DMS 273 (cell line): ENCODE measurements around the gene CHCHD3.

ENCODE experiments used
- DNase-seq: peaks from one replicate; lab custom pipeline; 2025; ENCODE audit not compliant: unreplicated experiment; lab: John Stamatoyannopoulos, UW

CHCHD3 gene

GRCh38 chr7:132869166-132869861 lies 212.6 kb downstream of the CHCHD3 start:
- no peak for DNase-seq

GRCh38 chr7:132866551-132866950 lies 215.3 kb downstream of the CHCHD3 start:
- no peak for DNase-seq

- DNase-seq: no peak
Measured at GRCh38 chr7:132866144-132866531, 215.8 kb downstream of the CHCHD3 start.

GRCh38 chr7:132865366-132866143 lies 216.3 kb downstream of the CHCHD3 start:
- no peak for DNase-seq

- no peak for DNase-seq
Measured at GRCh38 chr7:132861940-132862554, 219.8 kb downstream of the CHCHD3 start.

GRCh38 chr7:132861424-132861823 lies 220.5 kb downstream of the CHCHD3 start:
- DNase-seq: no peak

- DNase-seq: no peak
Measured at GRCh38 chr7:132859199-132859598, 222.7 kb downstream of the CHCHD3 start.

GRCh38 chr7:132858760-132859159 lies 223.1 kb downstream of the CHCHD3 start:
- DNase-seq: no peak

GRCh38 chr7:132858251-132858650 lies 223.6 kb downstream of the CHCHD3 start:
- DNase-seq: no peak

- DNase-seq: no peak
Measured at GRCh38 chr7:132857703-132858102, 224.2 kb downstream of the CHCHD3 start.

GRCh38 chr7:132857031-132857430 lies 224.9 kb downstream of the CHCHD3 start:
- no peak for DNase-seq

GRCh38 chr7:132856416-132856815 lies 225.5 kb downstream of the CHCHD3 start:
- no peak for DNase-seq

- no peak for DNase-seq
Measured at GRCh38 chr7:132855901-132856300, 226.0 kb downstream of the CHCHD3 start.

- DNase-seq: no peak
Measured at GRCh38 chr7:132854238-132854637, 227.7 kb downstream of the CHCHD3 start.

GRCh38 chr7:132847376-132847775 lies 234.5 kb downstream of the CHCHD3 start:
- no peak for DNase-seq

GRCh38 chr7:132846086-132846485 lies 235.8 kb downstream of the CHCHD3 start:
- no peak for DNase-seq

GRCh38 chr7:132842478-132842877 lies 239.4 kb downstream of the CHCHD3 start:
- DNase-seq: no peak

GRCh38 chr7:132840199-132840598 lies 241.7 kb downstream of the CHCHD3 start:
- no peak for DNase-seq

GRCh38 chr7:132838313-132838712 lies 243.6 kb downstream of the CHCHD3 start:
- DNase-seq: no peak

GRCh38 chr7:132837529-132837928 lies 244.4 kb downstream of the CHCHD3 start:
- no peak for DNase-seq

GRCh38 chr7:132836746-132837145 lies 245.1 kb downstream of the CHCHD3 start:
- DNase-seq: no peak

- DNase-seq: no peak
Measured at GRCh38 chr7:132830941-132831340, 250.9 kb downstream of the CHCHD3 start.
